ENCODE results near the gene MRNIP. TPM values are rescaled to one million over a fixed set of nuclear protein-coding genes. Genes with fewer than 3 reads are reported as not detected.

MRNIP gene
- total and polyA plus RNA-seq, 2 experiments from 2014 or later, result 28.8 to 57.5 TPM

- H3K4me1 ChIP-seq (ENCODE audit: low read depth), result peaks cover 12% of the 10 kb centered on the region
- no peak overlapping the region for H3K4me3 ChIP-seq
- DNase-seq (ENCODE audit: low read depth in 1 of 2, low spot score in 1 of 2), result no peak
- H3K27ac ChIP-seq, result no peak overlapping the region
- H3K27me3 ChIP-seq, result no peaks in the 10 kb centered on the region
- TF ChIP-seq CTCF (IDR thresholded peaks at IDR 0.05; ENCODE audit: low read depth, low read length), result no peak
- no peaks in the 10 kb centered on the region for H3K9me3 ChIP-seq (ENCODE audit: low read depth)
- peaks cover 14% of the 10 kb centered on the region for H3K36me3 ChIP-seq
These were observed 5.0 kb upstream of the MRNIP start for GRCh38 chr5:179863449-179864085.

GRCh38 chr5:179862891-179863290 lies 4.3 kb upstream of the MRNIP start:
- Histone ChIP-seq H3K4me1 (ENCODE audit: low read depth) (peaks cover 10% of the 10 kb centered on the region), H3K4me3 (no peak overlapping the region), H3K27me3 (no peaks in the 10 kb centered on the region), H3K27ac (no peak overlapping the region), H3K36me3 (peaks cover 14% of the 10 kb centered on the region), H3K9me3 (ENCODE audit: low read depth) (no peaks in the 10 kb centered on the region)
- no peak for TF ChIP-seq CTCF (IDR thresholded peaks at IDR 0.05; ENCODE audit: low read depth, low read length)
- no peak for DNase-seq (ENCODE audit: low read depth in 1 of 2, low spot score in 1 of 2)

GRCh38 chr5:179862296-179862695 lies 3.7 kb upstream of the MRNIP start:
- H3K27me3 ChIP-seq, result no peaks in the 10 kb centered on the region
- H3K27ac ChIP-seq, result no peak overlapping the region
- no peak for TF ChIP-seq CTCF (IDR thresholded peaks at IDR 0.05; ENCODE audit: low read depth, low read length)
- no peaks in the 10 kb centered on the region for H3K9me3 ChIP-seq (ENCODE audit: low read depth)
- peaks cover 9% of the 10 kb centered on the region for H3K36me3 ChIP-seq
- DNase-seq (ENCODE audit: low read depth in 1 of 2, low spot score in 1 of 2), result no peak
- peaks cover 10% of the 10 kb centered on the region for H3K4me1 ChIP-seq (ENCODE audit: low read depth)
- H3K4me3 ChIP-seq, result no peak overlapping the region

- no peak for DNase-seq (ENCODE audit: low read depth in 1 of 2, low spot score in 1 of 2)
- Histone ChIP-seq H3K27ac (no peak overlapping the region), H3K4me3 (no peak overlapping the region), H3K4me1 (ENCODE audit: low read depth) (peaks cover 10% of the 10 kb centered on the region), H3K27me3 (no peaks in the 10 kb centered on the region), H3K36me3 (peaks cover 9% of the 10 kb centered on the region), H3K9me3 (ENCODE audit: low read depth) (no peaks in the 10 kb centered on the region)
- TF ChIP-seq CTCF (IDR thresholded peaks at IDR 0.05; ENCODE audit: low read depth, low read length), result no peak
These were observed 1.7 kb upstream of the MRNIP start for GRCh38 chr5:179860301-179860700.

DNA sequence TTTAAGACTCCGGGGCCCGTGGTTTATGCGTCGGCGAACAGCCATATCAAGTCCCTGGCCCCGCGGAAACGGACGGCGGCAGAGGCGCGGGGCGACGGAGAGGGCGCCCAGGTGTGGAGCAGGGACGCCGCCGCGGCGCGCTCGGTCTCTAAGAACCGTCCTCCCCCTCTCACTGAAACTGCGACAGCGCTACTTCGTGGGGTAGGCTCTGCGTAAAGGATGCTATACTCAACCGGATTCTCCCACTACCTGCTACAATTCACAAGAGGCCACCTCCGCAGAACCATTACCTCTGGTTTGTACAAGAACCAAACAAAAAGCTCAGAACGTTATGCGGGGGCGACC lies 404 bp downstream of the MRNIP start:
- Histone ChIP-seq H3K4me3 (peak overlapping the region; percentile 81), H3K27ac (peak overlapping the region; percentile 67), H3K36me3 (peaks cover 5% of the 10 kb centered on the region), H3K27me3 (no peaks in the 10 kb centered on the region), H3K4me1 (ENCODE audit: low read depth) (peaks cover 10% of the 10 kb centered on the region), H3K9me3 (ENCODE audit: low read depth) (no peaks in the 10 kb centered on the region)
- no peak for TF ChIP-seq CTCF (IDR thresholded peaks at IDR 0.05; ENCODE audit: low read depth, low read length)
- peak; percentile 23 to 65 for DNase-seq (ENCODE audit: low read depth in 1 of 2, low spot score in 1 of 2)
